H9 (cell line): ENCODE data around the gene RERE. TPM values are rescaled to one million over a fixed set of nuclear protein-coding genes. Genes with fewer than 3 reads are reported as not detected.

Experiments used
- DNase-seq: peaks from one replicate; pipeline ENCODE4 v3.0.0-alpha.2; 2017
- H2AFZ ChIP-seq: one replicate; pipeline ENCODE4 v1.6.1; 2013; ENCODE audit warnings: mild to moderate bottlenecking, low read length, control low read depth, moderate library complexity
- H2AK5ac ChIP-seq: 2 replicates; pipeline ENCODE4 v1.6.1; 2013; ENCODE audit warnings: low read length, control low read depth, mixed read lengths; ENCODE audit not compliant: insufficient read length
- H2BK120ac ChIP-seq: one replicate; pipeline ENCODE4 v1.6.1; 2013; ENCODE audit warnings: low read depth, mild to moderate bottlenecking, low read length, control low read depth, inconsistent platforms; ENCODE audit not compliant: poor library complexity, severe bottlenecking
- H2BK12ac ChIP-seq: 2 replicates; pipeline ENCODE4 v1.6.1; 2013; ENCODE audit warnings: low read length, control low read depth, mixed read lengths, low read depth; ENCODE audit not compliant: insufficient read length
- H2BK15ac ChIP-seq: 2 replicates; pipeline ENCODE4 v1.6.1; 2013; ENCODE audit warnings: low read depth, low read length, control low read depth
- H2BK20ac ChIP-seq: one replicate; pipeline ENCODE4 v1.6.1; 2013; ENCODE audit warnings: low read depth, mild to moderate bottlenecking, low read length, control low read depth, inconsistent platforms; ENCODE audit not compliant: poor library complexity, severe bottlenecking
- H2BK5ac ChIP-seq: 2 replicates; pipeline ENCODE4 v1.6.1; 2013; ENCODE audit warnings: low read length, control low read depth, mixed read lengths; ENCODE audit not compliant: insufficient read length
- H3K14ac ChIP-seq: 2 replicates; pipeline ENCODE4 v1.6.1; 2013; ENCODE audit warnings: low read length, control low read depth; ENCODE audit not compliant: insufficient read depth
- H3K18ac ChIP-seq: 2 replicates; pipeline ENCODE4 v1.6.1; 2013; ENCODE audit warnings: low read depth, mild to moderate bottlenecking, mixed read lengths, low read length, control low read depth; ENCODE audit not compliant: insufficient read length
- H3K23ac ChIP-seq: 2 replicates; pipeline ENCODE4 v1.6.1; 2013; ENCODE audit warnings: low read length, control low read depth, mixed read lengths, low read depth; ENCODE audit not compliant: insufficient read length
- H3K23me2 ChIP-seq: 2 replicates; pipeline ENCODE4 v1.6.1; 2013; ENCODE audit warnings: low read depth, mild to moderate bottlenecking, mixed read lengths, low read length, control low read depth; ENCODE audit not compliant: insufficient read length, poor library complexity, severe bottlenecking
- H3K27ac ChIP-seq: 2 replicates; pipeline ENCODE4 v1.5.1; 2013; ENCODE audit warnings: low read length, control low read depth, mixed read lengths, low read depth; ENCODE audit not compliant: insufficient read length
- H3K27me3 ChIP-seq: 2 replicates; pipeline ENCODE4 v1.6.1; 2013; ENCODE audit warnings: low read length, control low read depth, inconsistent platforms; ENCODE audit not compliant: insufficient read depth
- H3K4ac ChIP-seq: 2 replicates; pipeline ENCODE4 v1.6.1; 2013; ENCODE audit warnings: low read depth, mild to moderate bottlenecking, control low read depth, inconsistent platforms, low read length, moderate library complexity
- H3K4me1 ChIP-seq: 2 replicates; pipeline ENCODE4 v1.6.1; 2013; ENCODE audit warnings: low read length, control low read depth, inconsistent platforms; ENCODE audit not compliant: insufficient read depth
- H3K4me2 ChIP-seq: 2 replicates; pipeline ENCODE4 v1.6.1; 2013; ENCODE audit warnings: low read length, control low read depth, mixed read lengths; ENCODE audit not compliant: insufficient read length, insufficient read depth
- H3K56ac ChIP-seq: 2 replicates; pipeline ENCODE4 v1.6.1; 2013; ENCODE audit warnings: low read depth, mild to moderate bottlenecking, mixed read lengths, low read length, control low read depth; ENCODE audit not compliant: insufficient read length
- H3K79me1 ChIP-seq: 2 replicates; pipeline ENCODE4 v1.6.1; 2013; ENCODE audit warnings: low read depth, mild to moderate bottlenecking, moderate library complexity, low read length, control low read depth, inconsistent platforms; ENCODE audit not compliant: insufficient read depth, poor library complexity, severe bottlenecking
- H3K79me2 ChIP-seq: 2 replicates; pipeline ENCODE4 v1.6.1; 2013; ENCODE audit warnings: low read length, control low read depth, inconsistent platforms; ENCODE audit not compliant: insufficient read depth
- H3K9ac ChIP-seq: 2 replicates; pipeline ENCODE4 v1.6.1; 2013; ENCODE audit warnings: low read length, control low read depth, mixed read lengths; ENCODE audit not compliant: insufficient read length; ENCODE audit errors: extremely low read depth
- H3K9me3 ChIP-seq: one replicate; pipeline ENCODE4 v1.6.1; 2013; ENCODE audit warnings: low read depth, low read length, inconsistent platforms; ENCODE audit not compliant: control insufficient read depth
- H3T11ph ChIP-seq: one replicate; pipeline ENCODE4 v1.6.1; 2013; ENCODE audit warnings: mild to moderate bottlenecking, low read length, control low read depth, inconsistent platforms
- H4K20me1 ChIP-seq: one replicate; pipeline ENCODE4 v1.6.1; 2013; ENCODE audit not compliant: control insufficient read depth, insufficient read length, insufficient read depth
- H4K5ac ChIP-seq: 2 replicates; pipeline ENCODE4 v1.6.1; 2013; ENCODE audit warnings: low read depth, mild to moderate bottlenecking, mixed read lengths, low read length, control low read depth; ENCODE audit not compliant: insufficient read length
- H4K8ac ChIP-seq: replicated peaks from 2 replicates; pipeline ENCODE4 v1.6.1; 2013; ENCODE audit warnings: low read length, control low read depth, mixed read lengths, low read depth; ENCODE audit not compliant: insufficient read length
- H4K91ac ChIP-seq: 2 replicates; pipeline ENCODE4 v1.6.1; 2013; ENCODE audit warnings: low read depth, mild to moderate bottlenecking, moderate library complexity, mixed read lengths, low read length, control low read depth; ENCODE audit not compliant: insufficient read length
- H3K27ac Mint-ChIP-seq, 3 experiments: 2 replicates in 2 of 3; 3 replicates in 1 of 3; pipeline ENCODE4 v1.8.0; 2020 to 2021; ENCODE audit warnings: mixed read lengths in 3 of 3, mild to moderate bottlenecking in 1 of 3, moderate library complexity in 1 of 3
- H3K27me3 Mint-ChIP-seq: 2 replicates; pipeline ENCODE4 v1.8.0; 2021; ENCODE audit warnings: low read depth, mild to moderate bottlenecking, moderate library complexity, mixed read lengths
- H3K36me3 Mint-ChIP-seq, 3 experiments: 2 replicates in 2 of 3; 3 replicates in 1 of 3; pipeline ENCODE4 v1.8.0; 2020 to 2021; ENCODE audit warnings: low read depth in 3 of 3, mixed read lengths in 3 of 3; ENCODE audit not compliant: insufficient read depth in 1 of 3
- H3K4me1 Mint-ChIP-seq, 2 experiments: 2 replicates each; pipeline ENCODE4 v1.8.0; 2020; ENCODE audit warnings: mixed read lengths in 2 of 2
- H3K4me3 Mint-ChIP-seq, 2 experiments: 2 replicates in 1 of 2; 3 replicates in 1 of 2; pipeline ENCODE4 v1.8.0; 2020 to 2021; ENCODE audit warnings: mild to moderate bottlenecking in 2 of 2, mixed read lengths in 2 of 2, moderate library complexity in 1 of 2
- H3K9me3 Mint-ChIP-seq, 2 experiments: 2 replicates in 1 of 2; 3 replicates in 1 of 2; pipeline ENCODE4 v1.8.0; 2020; ENCODE audit warnings: mild to moderate bottlenecking in 2 of 2, mixed read lengths in 2 of 2, moderate library complexity in 1 of 2
- CTCF ChIP-seq: fragments of 200-600 bp; sonication (generic); conservative IDR thresholded peaks from 3 replicates; pipeline ENCODE4 v1.8.0; 2021; ENCODE audit warnings: antibody characterized with exemption, mild to moderate bottlenecking
- WGBS: extraction: QIAGEN DNeasy Blood & Tissue Kit; methylation state at CpG from one replicate; pipeline ENCODE4 v1.1.7; 2013; ENCODE audit warnings: missing lambda C conversion rate, low lambda C conversion rate, mixed read lengths; ENCODE audit not compliant: insufficient read length; ENCODE audit errors: extremely low coverage; 5-methylcytosine and 5-hydroxymethylcytosine counted together
- total RNA-seq: library from RNA; stranded (reverse); gene quantifications from 2 replicates; pipeline ENCODE4 v1.2.1, GENCODE V29; 2021

RERE gene
- total RNA-seq, 1 experiment from 2014 or later: 103 TPM

- Histone ChIP-seq H3K14ac (no peak overlapping the region), H3K79me1 (no peaks in the 10 kb centered on the region), H3K4me2 (no peak overlapping the region), H2BK12ac (no peak overlapping the region), H2BK120ac (no peak overlapping the region), H3K79me2 (no peaks in the 10 kb centered on the region), H3K56ac (no peak overlapping the region), H3K27ac (peak overlapping the region; percentile 11), H2BK20ac (no peak overlapping the region), H2AFZ (no peak overlapping the region), H3T11ph (no peak overlapping the region), H3K23me2 (no peaks in the 10 kb centered on the region), H4K8ac (peak overlapping the region; percentile 37), H3K9me3 (no peaks in the 10 kb centered on the region), H3K4me1 (no peaks in the 10 kb centered on the region), H3K4ac (no peak overlapping the region), H4K20me1 (no peaks in the 10 kb centered on the region), H2BK5ac (no peak overlapping the region), H2BK15ac (no peak overlapping the region), H3K27me3 (no peaks in the 10 kb centered on the region), H4K91ac (no peak overlapping the region), H3K18ac (no peak overlapping the region), H2AK5ac (no peak overlapping the region), H3K23ac (no peak overlapping the region), H4K5ac (no peak overlapping the region), H3K9ac (no peak overlapping the region)
- Mint-ChIP-seq H3K27ac (peak overlapping the region; percentile 34 to 88 (median 88); a peak in 6 of 7 replicates), H3K4me1 (peaks cover 26 to 52% of the 10 kb centered on the region in 2 experiments), H3K9me3 (no peaks in the 10 kb centered on the region), H3K27me3 (no peaks in the 10 kb centered on the region), H3K4me3 (no peak overlapping the region; a peak in 1 of 5 replicates), H3K36me3 (peaks cover 77 to 95% (median 93%) of the 10 kb centered on the region in 3 experiments)
- no peak for DNase-seq
- TF ChIP-seq CTCF: no peak
- WGBS: no CpG with 5 or more reads among the region's 13 CpGs
Observed at GRCh38 chr1:8863794-8864233, 46.4 kb upstream of the RERE start.
